ENCODE measurements around the gene TCEAL9.

TCEAL9 gene

DNA sequence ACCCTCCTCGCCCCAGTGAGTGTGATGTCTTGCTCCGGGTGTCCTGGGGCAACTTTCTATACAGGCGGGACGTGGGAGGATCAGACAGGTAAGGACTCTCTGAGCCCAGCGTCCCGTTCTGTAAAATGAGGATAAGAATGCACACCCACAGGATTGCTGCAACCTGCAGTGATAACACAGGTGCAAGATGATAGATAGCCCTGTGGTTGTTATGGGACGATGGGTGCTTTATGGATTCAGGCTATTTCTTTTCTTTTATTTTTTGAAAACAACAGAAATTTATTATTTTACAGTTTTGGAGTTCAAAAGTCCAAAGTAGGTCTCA lies 48.7 kb downstream of the TCEAL9 start:
- TF ChIP-seq, protein P1, sequence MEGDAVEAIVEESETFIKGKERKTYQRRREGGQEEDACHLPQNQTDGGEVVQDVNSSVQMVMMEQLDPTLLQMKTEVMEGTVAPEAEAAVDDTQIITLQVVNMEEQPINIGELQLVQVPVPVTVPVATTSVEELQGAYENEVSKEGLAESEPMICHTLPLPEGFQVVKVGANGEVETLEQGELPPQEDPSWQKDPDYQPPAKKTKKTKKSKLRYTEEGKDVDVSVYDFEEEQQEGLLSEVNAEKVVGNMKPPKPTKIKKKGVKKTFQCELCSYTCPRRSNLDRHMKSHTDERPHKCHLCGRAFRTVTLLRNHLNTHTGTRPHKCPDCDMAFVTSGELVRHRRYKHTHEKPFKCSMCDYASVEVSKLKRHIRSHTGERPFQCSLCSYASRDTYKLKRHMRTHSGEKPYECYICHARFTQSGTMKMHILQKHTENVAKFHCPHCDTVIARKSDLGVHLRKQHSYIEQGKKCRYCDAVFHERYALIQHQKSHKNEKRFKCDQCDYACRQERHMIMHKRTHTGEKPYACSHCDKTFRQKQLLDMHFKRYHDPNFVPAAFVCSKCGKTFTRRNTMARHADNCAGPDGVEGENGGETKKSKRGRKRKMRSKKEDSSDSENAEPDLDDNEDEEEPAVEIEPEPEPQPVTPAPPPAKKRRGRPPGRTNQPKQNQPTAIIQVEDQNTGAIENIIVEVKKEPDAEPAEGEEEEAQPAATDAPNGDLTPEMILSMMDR (conservative IDR thresholded peaks at IDR 0.05): no peak
- H3K27ac ChIP-seq: no peak overlapping the region

DNA sequence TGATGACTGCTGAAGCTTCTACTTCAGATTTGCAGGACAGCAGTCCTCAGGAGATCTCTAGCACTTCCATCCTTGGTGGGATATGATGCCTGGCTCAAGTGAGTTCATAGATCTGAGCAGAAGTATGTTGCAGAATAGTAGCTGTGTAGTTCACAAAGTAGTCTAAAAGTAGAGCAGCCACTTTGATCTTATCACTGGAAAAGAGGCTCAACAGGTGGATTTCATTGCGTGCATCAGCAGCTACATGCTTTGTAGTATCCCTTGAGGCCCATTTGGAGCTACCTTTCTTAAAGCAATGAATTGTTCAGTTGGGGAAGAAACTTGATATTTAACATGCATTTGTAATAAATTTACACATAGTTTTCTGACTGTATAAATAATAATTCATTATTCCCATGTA lies 50.0 kb downstream of the TCEAL9 start:
- no peak overlapping the region for H3K27ac ChIP-seq

DNA sequence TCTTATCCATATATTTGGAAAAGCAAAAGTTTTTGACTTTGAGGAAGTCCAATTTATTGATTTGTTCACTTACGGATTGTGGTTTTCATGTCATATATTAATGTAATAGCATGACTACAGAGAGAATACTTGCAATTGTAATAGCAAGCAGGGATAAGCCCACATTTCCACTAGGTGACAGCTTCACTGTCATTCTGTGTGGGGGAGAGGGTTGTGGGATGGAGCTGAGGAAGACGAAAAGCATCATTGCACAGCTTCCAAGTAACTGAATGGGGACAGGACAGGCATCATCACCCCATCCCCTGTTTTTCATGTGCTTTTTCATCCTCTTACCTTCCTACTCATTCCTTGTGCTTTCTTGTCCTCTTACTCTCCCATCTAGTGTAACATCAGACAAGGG lies 51.5 kb downstream of the TCEAL9 start:
- H3K27ac ChIP-seq: no peak overlapping the region
- TF ChIP-seq, protein P1 (conservative IDR thresholded peaks at IDR 0.05): no peak

More for the DNA sequence above, 50.0 kb downstream of the TCEAL9 start:
- TF ChIP-seq, protein P1 (conservative IDR thresholded peaks at IDR 0.05): no peak
